Ovary (tissue), 3 donors: ENCODE data around the gene IKZF3.

Experiments
- EP300 ChIP-seq: sonication (generic); formaldehyde crosslinking; IDR thresholded peaks from one replicate; pipeline ENCODE4 v1.6.1; 2017; ENCODE audit warnings: antibody characterized with exemption
- POLR2A ChIP-seq: fragments of 450-650 bp; IDR thresholded peaks from one replicate; pipeline ENCODE4 v1.6.1; 2017; ENCODE audit warnings: antibody characterized with exemption, mild to moderate bottlenecking, moderate library complexity
- TF ChIP-seq, protein P1 (sequence below), 3 donors: fragments of 450-650 bp in 2 of 3; fragments of 200-600 bp in 1 of 3; IDR thresholded peaks; one replicate each; pipeline versions ENCODE4 v1.5.1 to v1.8.0; 2016 to 2022; ENCODE audit warnings: antibody characterized with exemption in 3 of 3, mild to moderate bottlenecking in 1 of 3
- donor health status: DM: no; HTN: no; CAD: no.

DNA sequence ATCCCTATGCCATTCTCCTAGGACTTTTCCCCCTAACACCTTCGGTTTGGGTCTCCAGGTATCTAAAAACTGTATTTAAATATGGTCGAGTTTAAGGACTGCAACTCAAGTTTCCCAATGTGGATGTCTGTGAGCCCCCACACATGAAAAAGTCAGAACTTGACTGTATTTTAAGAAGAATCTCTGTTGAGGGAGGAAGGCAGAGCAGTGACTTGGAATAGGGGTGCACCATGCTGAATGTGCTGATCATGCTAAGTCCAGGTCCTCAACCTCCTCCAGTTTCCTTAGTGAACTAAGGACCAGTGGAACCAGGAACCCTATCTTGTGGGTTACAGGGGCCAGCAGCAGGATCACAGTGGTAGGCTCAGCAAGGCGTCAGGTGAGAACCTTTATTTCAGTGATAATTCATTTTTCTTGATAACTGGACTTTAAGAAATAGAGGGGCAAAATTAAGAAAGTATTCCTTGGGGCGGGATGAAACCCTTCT, 106.9 kb downstream of the IKZF3 start:
- TF ChIP-seq, protein P1, sequence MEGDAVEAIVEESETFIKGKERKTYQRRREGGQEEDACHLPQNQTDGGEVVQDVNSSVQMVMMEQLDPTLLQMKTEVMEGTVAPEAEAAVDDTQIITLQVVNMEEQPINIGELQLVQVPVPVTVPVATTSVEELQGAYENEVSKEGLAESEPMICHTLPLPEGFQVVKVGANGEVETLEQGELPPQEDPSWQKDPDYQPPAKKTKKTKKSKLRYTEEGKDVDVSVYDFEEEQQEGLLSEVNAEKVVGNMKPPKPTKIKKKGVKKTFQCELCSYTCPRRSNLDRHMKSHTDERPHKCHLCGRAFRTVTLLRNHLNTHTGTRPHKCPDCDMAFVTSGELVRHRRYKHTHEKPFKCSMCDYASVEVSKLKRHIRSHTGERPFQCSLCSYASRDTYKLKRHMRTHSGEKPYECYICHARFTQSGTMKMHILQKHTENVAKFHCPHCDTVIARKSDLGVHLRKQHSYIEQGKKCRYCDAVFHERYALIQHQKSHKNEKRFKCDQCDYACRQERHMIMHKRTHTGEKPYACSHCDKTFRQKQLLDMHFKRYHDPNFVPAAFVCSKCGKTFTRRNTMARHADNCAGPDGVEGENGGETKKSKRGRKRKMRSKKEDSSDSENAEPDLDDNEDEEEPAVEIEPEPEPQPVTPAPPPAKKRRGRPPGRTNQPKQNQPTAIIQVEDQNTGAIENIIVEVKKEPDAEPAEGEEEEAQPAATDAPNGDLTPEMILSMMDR (IDR thresholded peaks at IDR 0.05), result no peak
- no peak for TF ChIP-seq POLR2A
- no peak for TF ChIP-seq EP300
